ENCODE data around the gene RPL22.

DNA sequence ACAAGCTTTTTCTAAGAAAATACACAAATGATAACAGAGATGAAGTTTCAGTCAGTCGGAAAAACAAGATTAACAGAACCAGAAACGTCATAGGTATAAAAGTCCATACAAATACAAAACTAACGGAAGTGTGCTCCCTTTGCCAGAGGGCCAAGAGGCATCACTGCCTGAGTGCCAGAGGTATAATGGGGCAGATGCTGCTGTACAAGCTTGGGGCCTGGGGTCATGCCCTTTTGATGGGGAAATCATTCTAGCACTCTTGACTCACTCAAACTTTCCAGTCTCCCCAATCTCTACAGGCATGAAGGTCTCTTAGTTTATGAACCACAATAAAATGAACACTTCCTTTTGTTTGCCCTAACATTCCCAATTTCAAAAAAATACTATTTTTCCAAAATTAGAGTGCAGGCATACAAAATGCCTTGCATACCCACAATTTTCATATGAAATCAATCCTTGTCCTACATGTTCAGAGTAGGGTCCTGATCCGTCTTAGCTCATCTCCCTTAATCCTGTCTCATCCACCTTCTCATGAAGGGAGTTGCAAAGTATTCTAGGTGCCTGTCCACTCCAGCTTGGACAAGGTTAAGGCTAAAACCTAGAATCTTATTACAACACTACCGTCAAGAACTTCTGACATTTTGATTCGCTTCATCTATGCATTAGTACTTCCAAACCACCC lies 1.5 kb downstream of the RPL22 start:
- TF ChIP-seq CTCF (conservative IDR thresholded peaks at IDR 0.05) (no peak), ZFX (IDR thresholded peaks at IDR 0.05) (no peak)
